Spleen (tissue), 7 donors: Measurements from ENCODE around the gene TDRKH.

Source experiments
- POLR2A ChIP-seq, 3 donors: fragments of 450-650 bp; IDR thresholded peaks; one replicate each; pipeline ENCODE4 v1.5.1; 2017; ENCODE audit warnings: antibody characterized with exemption in 3 of 3, mild to moderate bottlenecking in 1 of 3
- POLR2AphosphoS5 ChIP-seq, 3 donors: sonication (generic); formaldehyde crosslinking; IDR thresholded peaks; one replicate each; pipeline ENCODE4 v1.5.1; 2017; ENCODE audit warnings: antibody characterized with exemption in 3 of 3
- TF ChIP-seq, protein P1 (sequence below), 11 experiments: fragments of 200-600 bp in 7 of 11; fragments of 450-650 bp in 4 of 11; sonication (generic) in 4 of 11; IDR thresholded peaks in 8 of 11; conservative IDR thresholded peaks in 3 of 11; 1 replicate in 7 of 11; 2 replicates in 4 of 11; pipeline versions ENCODE4 v1.4.0 to v1.8.0; 2016 to 2021; ENCODE audit warnings: antibody characterized with exemption in 11 of 11, inconsistent platforms in 4 of 11, mild to moderate bottlenecking in 1 of 11
- donor health status: DM: no; HTN: no; CAD: no; lungs with moderate emphysema.
- donor health status: DM: no; HTN: no; CAD: no.
- donor health status: DM: no; HTN: no; CAD: no.

DNA sequence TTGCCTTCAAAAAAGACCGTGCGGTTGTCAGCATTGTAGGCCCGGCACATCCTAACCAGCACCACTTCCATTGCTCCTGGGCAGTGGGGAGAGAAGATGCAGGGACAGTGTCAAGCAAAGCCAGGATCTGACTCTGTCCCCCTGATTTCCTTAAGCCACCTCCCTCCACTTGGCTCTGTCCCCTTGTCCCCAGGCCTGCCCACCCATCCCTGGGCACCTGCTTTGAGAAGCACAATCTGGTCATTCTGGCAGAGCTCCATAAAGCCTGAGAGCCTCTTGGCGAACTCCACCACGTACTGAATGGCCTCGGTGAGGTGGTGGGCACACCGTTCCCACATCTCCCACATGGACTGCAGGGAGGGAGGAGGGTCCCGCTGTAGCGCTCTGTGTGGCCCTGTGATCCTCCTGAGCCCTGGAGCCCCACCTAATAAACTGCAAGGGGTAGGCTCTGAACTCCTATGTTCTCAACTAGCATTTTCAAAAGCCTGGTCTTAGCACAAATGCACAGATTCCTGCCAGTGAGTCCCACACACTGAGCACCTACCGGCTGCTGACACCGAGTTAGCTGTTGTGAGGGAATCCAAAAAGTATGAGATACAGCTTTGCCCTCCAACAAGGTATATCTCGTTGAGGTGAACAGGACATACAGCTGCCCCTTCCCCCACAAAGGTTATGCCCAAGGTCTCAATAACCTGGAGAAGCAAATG lies 23.1 kb upstream of the TDRKH start:
- no peak for TF ChIP-seq POLR2AphosphoS5 (IDR thresholded peaks at IDR 0.05)
- TF ChIP-seq, protein P1, sequence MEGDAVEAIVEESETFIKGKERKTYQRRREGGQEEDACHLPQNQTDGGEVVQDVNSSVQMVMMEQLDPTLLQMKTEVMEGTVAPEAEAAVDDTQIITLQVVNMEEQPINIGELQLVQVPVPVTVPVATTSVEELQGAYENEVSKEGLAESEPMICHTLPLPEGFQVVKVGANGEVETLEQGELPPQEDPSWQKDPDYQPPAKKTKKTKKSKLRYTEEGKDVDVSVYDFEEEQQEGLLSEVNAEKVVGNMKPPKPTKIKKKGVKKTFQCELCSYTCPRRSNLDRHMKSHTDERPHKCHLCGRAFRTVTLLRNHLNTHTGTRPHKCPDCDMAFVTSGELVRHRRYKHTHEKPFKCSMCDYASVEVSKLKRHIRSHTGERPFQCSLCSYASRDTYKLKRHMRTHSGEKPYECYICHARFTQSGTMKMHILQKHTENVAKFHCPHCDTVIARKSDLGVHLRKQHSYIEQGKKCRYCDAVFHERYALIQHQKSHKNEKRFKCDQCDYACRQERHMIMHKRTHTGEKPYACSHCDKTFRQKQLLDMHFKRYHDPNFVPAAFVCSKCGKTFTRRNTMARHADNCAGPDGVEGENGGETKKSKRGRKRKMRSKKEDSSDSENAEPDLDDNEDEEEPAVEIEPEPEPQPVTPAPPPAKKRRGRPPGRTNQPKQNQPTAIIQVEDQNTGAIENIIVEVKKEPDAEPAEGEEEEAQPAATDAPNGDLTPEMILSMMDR (IDR thresholded peaks at IDR 0.05 in 8 of 11, conservative IDR thresholded peaks at IDR 0.05 in 3 of 11): no peak
- no peak for TF ChIP-seq POLR2A (IDR thresholded peaks at IDR 0.05)
